CD4-positive, alpha-beta T cell (primary cell): ENCODE results near the gene ARGLU1. TPM values are rescaled to one million over a fixed set of nuclear protein-coding genes. Genes with fewer than 3 reads are reported as not detected.
A peak's percentile ranks its signal among the peaks of the same experiment; 100 is the strongest.
"Not testable (repeated sequence)": the region's sequence is repeated elsewhere in the genome, so short reads cannot be mapped to it uniquely, and the experiment has no call there.

Source experiments
- ATAC-seq: fragments of 200-7000 bp; cut with Tn5 transposase; one replicate; pipeline ENCODE4 v1.10.0; 2022; ENCODE audit warnings: mild to moderate bottlenecking; ENCODE audit not compliant: poor library complexity
- CTCF ChIA-PET: fragments of 350-600 bp; sonication (Branson Sonifier 250); formaldehyde crosslinking; loops from one replicate; lab custom pipeline; 2021; ENCODE audit warnings: antibody characterized with exemption, inconsistent platforms; lab: Charles Lee
- POLR2A ChIA-PET: fragments of 350-600 bp; sonication (Branson Sonifier 250); formaldehyde crosslinking; loops from one replicate; lab custom pipeline; 2021; ENCODE audit warnings: antibody characterized with exemption, inconsistent platforms; lab: Charles Lee
- DNase-seq, 14 experiments: peaks; one replicate each; pipeline ENCODE4 v3.0.0-alpha.2; 2013 to 2020; ENCODE audit warnings: mixed read lengths in 2 of 14
- H3K27ac ChIP-seq, 2 donors: one replicate each; pipeline versions ENCODE4 v1.5.1 to v1.7.0; 2013; ENCODE audit warnings: low read length in 2 of 2, low read depth in 1 of 2, mild to moderate bottlenecking in 1 of 2
- H3K27me3 ChIP-seq, 2 experiments: 1 replicate in 1 of 2; 2 replicates in 1 of 2; pipeline versions ENCODE4 v1.6.1 to v1.7.0; 2013; ENCODE audit warnings: low read length in 2 of 2, control low read depth in 1 of 2, mild to moderate bottlenecking in 1 of 2, moderate library complexity in 1 of 2; ENCODE audit not compliant: insufficient read depth in 2 of 2, control insufficient read depth in 1 of 2
- H3K36me3 ChIP-seq: one replicate; pipeline ENCODE4 v1.6.1; 2013; ENCODE audit warnings: low read length, control low read depth; ENCODE audit not compliant: insufficient read depth
- H3K4me1 ChIP-seq: one replicate; pipeline ENCODE4 v1.6.1; 2013; ENCODE audit warnings: low read length, control low read depth; ENCODE audit not compliant: insufficient read depth
- H3K4me3 ChIP-seq: one replicate; pipeline ENCODE4 v1.5.1; 2013; ENCODE audit warnings: mild to moderate bottlenecking, low read length, moderate library complexity
- H3K9me3 ChIP-seq, 2 experiments: 1 replicate in 1 of 2; 2 replicates in 1 of 2; pipeline versions ENCODE4 v1.6.1 to v1.7.0; 2013; ENCODE audit warnings: low read length in 2 of 2, mild to moderate bottlenecking in 2 of 2, control low read depth in 1 of 2, moderate library complexity in 1 of 2; ENCODE audit not compliant: control insufficient read depth in 1 of 2, insufficient read depth in 1 of 2
- H3K27ac Mint-ChIP-seq: one replicate; pipeline ENCODE4 v1.8.0; 2020; ENCODE audit warnings: mixed read lengths
- H3K27me3 Mint-ChIP-seq: one replicate; pipeline ENCODE4 v1.8.0; 2021; ENCODE audit warnings: mixed read lengths
- H3K36me3 Mint-ChIP-seq: one replicate; pipeline ENCODE4 v1.8.0; 2021; ENCODE audit warnings: low read depth, mixed read lengths
- H3K4me1 Mint-ChIP-seq: one replicate; pipeline ENCODE4 v1.8.0; 2021; ENCODE audit warnings: low read depth, mixed read lengths
- H3K4me3 Mint-ChIP-seq: one replicate; pipeline ENCODE4 v1.8.0; 2020; ENCODE audit warnings: mild to moderate bottlenecking, mixed read lengths
- H3K9me3 Mint-ChIP-seq: one replicate; pipeline ENCODE4 v1.8.0; 2020; ENCODE audit warnings: mixed read lengths
- CTCF ChIP-seq: fragments of 200-600 bp; IDR thresholded peaks from one replicate; pipeline ENCODE4 v1.8.0; 2022; ENCODE audit warnings: antibody characterized with exemption, mild to moderate bottlenecking
- intact Hi-C, 2 experiments: fragments of 100-400 bp; cut with DNase I in 1 of 2; cut with micrococcal nuclease in 1 of 2; formaldehyde crosslinking; loops; one replicate each; pipeline versions ENCODE4 v1.15.1 to v1.9.0; 2023 to 2025; cut with DNase I, micrococcal nuclease
- total RNA-seq, 174 experiments: library from RNA in 2 of 174; stranded (reverse) in 2 of 174; gene quantifications; one replicate each; pipeline ENCODE4 v1.2.3 and lab custom pipeline; 2021 to 2026

The ARGLU1 gene
- total RNA-seq, 2 experiments from 2014 or later: 146 to 152 TPM

GRCh38 chr13:106601489-106601888 is 33.6 kb upstream of the ARGLU1 start:
- Histone ChIP-seq H3K4me3 (no peak overlapping the region), H3K4me1 (no peaks in the 10 kb centered on the region), H3K36me3 (no peaks in the 10 kb centered on the region), H3K27me3 (no peaks in the 10 kb centered on the region), H3K9me3 (no peaks in the 10 kb centered on the region), H3K27ac (no peak overlapping the region)
- no peak overlapping the region for H3K27ac Mint-ChIP-seq
- CTCF ChIA-PET: no interaction called here
- ATAC-seq (no peak), DNase-seq (no peak)
- TF ChIP-seq CTCF: no peak
- no peak overlapping the region for H3K4me3 Mint-ChIP-seq
- intact Hi-C loops: loop anchor here in 1 of 2 experiments (5.0 kb wide), 1 partner anchor 179 kb away; no protein-coding TSS in a partner anchor
- H3K27me3 Mint-ChIP-seq: peaks cover 22% of the 10 kb centered on the region
- POLR2A ChIA-PET: no interaction called here
- H3K4me1 Mint-ChIP-seq: peaks cover 18% of the 10 kb centered on the region
- H3K9me3 Mint-ChIP-seq: no peaks in the 10 kb centered on the region
- H3K36me3 Mint-ChIP-seq: no peaks in the 10 kb centered on the region

- Mint-ChIP-seq H3K4me1 (peaks cover 18% of the 10 kb centered on the region), H3K27me3 (peaks cover 17% of the 10 kb centered on the region)
- H3K27ac ChIP-seq, H3K36me3 ChIP-seq, H3K36me3 Mint-ChIP-seq, DNase-seq, H3K4me3 Mint-ChIP-seq, H3K9me3 ChIP-seq, H3K9me3 Mint-ChIP-seq, ATAC-seq, CTCF ChIA-PET, POLR2A ChIA-PET, H3K27ac Mint-ChIP-seq, H3K4me1 ChIP-seq, H3K27me3 ChIP-seq, H3K4me3 ChIP-seq: not testable (repeated sequence)
- intact Hi-C loops: loop anchor here in 1 of 2 experiments (5.0 kb wide), 1 partner anchor 178 kb away; no protein-coding TSS in a partner anchor
These were observed 32.8 kb upstream of the ARGLU1 start for GRCh38 chr13:106600798-106601135.

- H3K27me3 ChIP-seq: no peaks in the 10 kb centered on the region
- no peak for TF ChIP-seq CTCF
- Mint-ChIP-seq H3K4me1 (peaks cover 18% of the 10 kb centered on the region), H3K36me3 (no peaks in the 10 kb centered on the region), H3K4me3 (no peak overlapping the region), H3K27ac (no peak overlapping the region), H3K9me3 (no peaks in the 10 kb centered on the region), H3K27me3 (peaks cover 17% of the 10 kb centered on the region)
- no peaks in the 10 kb centered on the region for H3K36me3 ChIP-seq
- POLR2A ChIA-PET: no interaction called here
- ATAC-seq (no peak), DNase-seq (peak in 3 of 14 experiments; percentile 9 to 34 (median 11))
- H3K4me3 ChIP-seq: no peak overlapping the region
- CTCF ChIA-PET: no interaction called here
- H3K27ac ChIP-seq: no peak overlapping the region
- no peaks in the 10 kb centered on the region for H3K9me3 ChIP-seq
- intact Hi-C loops: loop anchor here in 1 of 2 experiments (5.0 kb wide), 1 partner anchor 178 kb away; no protein-coding TSS in a partner anchor
- no peaks in the 10 kb centered on the region for H3K4me1 ChIP-seq
These were observed 32.2 kb upstream of the ARGLU1 start for GRCh38 chr13:106599875-106600797.
